ENCODE measurements around the gene FKTN. TPM values are rescaled to one million over a fixed set of nuclear protein-coding genes. Genes with fewer than 3 reads are reported as not detected.
"Not testable (repeated sequence)": the region's sequence is repeated elsewhere in the genome, so short reads cannot be mapped to it uniquely, and the experiment has no call there.

Gene FKTN
- 10 to 100 TPM; 11.0 to 12.8 TPM for total RNA-seq

GRCh38 chr9:105557804-105558610, at the start of gene FKTN:
Gene FKTN, plus strand, starts transcription at chr9:105558131. Its CDS starts 16,902 bp downstream, at chr9:105575033.
- Mint-ChIP-seq H3K4me1 (ENCODE audit: low read depth) (peaks cover 17% of the 10 kb centered on the region), H3K36me3 (ENCODE audit: low read depth) (peaks cover 16% of the 10 kb centered on the region), H3K27me3 (ENCODE audit: low read depth) (no peaks in the 10 kb centered on the region), H3K9me3 (ENCODE audit: insufficient read depth) (no peaks in the 10 kb centered on the region), H3K4me3 (peak within 1 kb of the TSS; percentile 94), H3K27ac (peak within 1 kb of the TSS; percentile 80)
- POLR2A ChIA-PET: interaction anchor here (0.6 kb wide), 1 partner anchor 152 kb away, joined by 4 read pairs; no protein-coding TSS in a partner anchor
- peak; percentile 86 for DNase-seq
- CTCF ChIA-PET: no interaction called here
- ATAC-seq: peak; percentile 98

DNA sequence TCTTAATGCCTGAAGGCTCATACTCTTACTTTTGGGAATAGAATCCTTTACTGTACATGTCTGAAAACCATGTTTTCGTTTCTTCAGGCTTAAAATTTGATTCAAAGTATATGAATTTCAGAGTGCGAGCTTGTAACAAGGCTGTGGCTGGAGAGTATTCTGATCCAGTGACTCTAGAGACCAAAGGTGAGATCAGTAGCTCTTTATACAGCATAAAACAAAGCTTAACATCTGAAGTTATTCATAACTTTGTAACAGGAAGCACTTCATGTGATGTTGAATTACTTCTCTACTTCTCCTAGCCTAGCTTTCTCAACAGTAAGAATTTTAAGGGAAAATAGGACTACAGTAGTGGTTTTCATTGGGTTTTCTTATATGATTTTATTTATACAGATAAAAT, 49.4 kb upstream of the FKTN start:
- H3K27ac Mint-ChIP-seq: no peak overlapping the region
- ChIA-PET CTCF (no interaction called here), POLR2A (no interaction called here)
- no peak overlapping the region for H3K4me3 Mint-ChIP-seq
- H3K36me3 Mint-ChIP-seq (ENCODE audit: low read depth): no peaks in the 10 kb centered on the region
- DNase-seq (no peak), ATAC-seq (no peak)
- H3K27me3 Mint-ChIP-seq (ENCODE audit: low read depth): no peaks in the 10 kb centered on the region
- no peaks in the 10 kb centered on the region for H3K9me3 Mint-ChIP-seq (ENCODE audit: insufficient read depth)
- H3K4me1 Mint-ChIP-seq (ENCODE audit: low read depth): peaks cover 1% of the 10 kb centered on the region

- H3K27me3 Mint-ChIP-seq (ENCODE audit: low read depth): no peaks in the 10 kb centered on the region
- no peak for DNase-seq
- POLR2A ChIA-PET: no interaction called here
- CTCF ChIA-PET: no interaction called here
- no peak overlapping the region for H3K27ac Mint-ChIP-seq
- H3K9me3 Mint-ChIP-seq (ENCODE audit: insufficient read depth): no peaks in the 10 kb centered on the region
- H3K4me1 Mint-ChIP-seq (ENCODE audit: low read depth): peaks cover 1% of the 10 kb centered on the region
- no peaks in the 10 kb centered on the region for H3K36me3 Mint-ChIP-seq (ENCODE audit: low read depth)
- no peak overlapping the region for H3K4me3 Mint-ChIP-seq
- no peak for ATAC-seq
Observed at GRCh38 chr9:105510024-105510423, 47.9 kb upstream of the FKTN start.

DNA sequence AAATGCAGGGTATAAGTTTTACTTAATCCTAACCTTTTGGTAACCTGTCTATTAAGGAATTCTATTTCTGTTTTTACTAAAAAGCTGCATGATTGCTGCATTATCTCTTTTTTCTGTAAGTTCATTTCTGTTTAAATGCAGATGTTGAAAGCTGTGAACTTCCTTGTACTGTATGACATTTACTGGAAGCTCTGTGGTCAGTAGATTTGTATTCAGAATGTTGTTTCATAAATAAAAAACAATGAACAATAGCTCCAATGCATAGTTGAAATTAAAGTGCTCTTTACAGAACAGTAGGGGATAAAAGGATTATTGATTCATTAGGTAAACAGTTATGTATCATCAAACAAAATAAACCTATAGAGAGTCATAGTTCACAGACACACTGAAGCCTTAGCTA, 46.5 kb upstream of the FKTN start:
- no peaks in the 10 kb centered on the region for H3K9me3 Mint-ChIP-seq (ENCODE audit: insufficient read depth)
- no peak overlapping the region for H3K27ac Mint-ChIP-seq
- no peaks in the 10 kb centered on the region for H3K27me3 Mint-ChIP-seq (ENCODE audit: low read depth)
- ChIA-PET CTCF (no interaction called here), POLR2A (no interaction called here)
- ATAC-seq (no peak), DNase-seq (no peak)
- no peaks in the 10 kb centered on the region for H3K36me3 Mint-ChIP-seq (ENCODE audit: low read depth)
- H3K4me1 Mint-ChIP-seq (ENCODE audit: low read depth): peaks cover 1% of the 10 kb centered on the region
- no peak overlapping the region for H3K4me3 Mint-ChIP-seq

GRCh38 chr9:105515811-105516413, 42.0 kb upstream of the FKTN start:
- CTCF ChIA-PET: no interaction called here
- no peak for ATAC-seq

DNA sequence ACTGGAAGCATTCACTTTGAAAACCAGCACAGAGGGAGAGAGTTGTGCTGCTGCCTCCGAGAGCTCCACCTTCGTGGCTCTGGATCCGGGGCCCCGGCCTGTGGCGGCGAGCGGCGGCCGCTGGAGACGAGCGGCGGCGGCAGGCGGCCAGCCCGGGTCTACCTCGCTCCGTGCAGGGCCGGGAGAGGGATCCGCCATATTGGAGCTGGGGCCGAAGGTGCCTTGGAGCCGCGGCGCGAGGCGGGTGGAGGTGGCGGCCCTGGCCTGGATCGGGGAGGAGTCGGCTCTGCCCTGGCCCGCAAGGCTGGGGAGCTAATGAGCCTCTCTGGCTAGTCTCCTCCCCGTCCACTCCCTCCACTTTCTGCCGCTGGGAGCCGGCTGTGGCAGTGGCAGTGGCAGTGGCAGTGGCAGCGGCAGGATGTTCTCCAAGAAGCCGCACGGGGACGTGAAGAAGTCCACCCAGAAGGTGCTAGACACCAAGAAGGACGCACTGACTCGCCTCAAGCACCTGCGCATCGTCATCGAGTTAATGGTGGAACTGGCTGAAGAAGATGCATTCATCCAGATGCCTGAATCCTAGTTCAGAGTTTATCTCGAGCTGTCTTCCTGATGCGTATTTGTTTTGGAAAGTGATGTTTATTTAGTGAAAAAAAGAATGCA, 38.1 kb upstream of the FKTN start:
- ATAC-seq: peak; percentile 98
- H3K4me1 Mint-ChIP-seq (ENCODE audit: low read depth); H3K36me3 Mint-ChIP-seq (ENCODE audit: low read depth); CTCF ChIA-PET; H3K27ac Mint-ChIP-seq; H3K4me3 Mint-ChIP-seq; H3K27me3 Mint-ChIP-seq (ENCODE audit: low read depth); H3K9me3 Mint-ChIP-seq (ENCODE audit: insufficient read depth); POLR2A ChIA-PET: not testable (repeated sequence)
- DNase-seq: peak; percentile 29

More at GRCh38 chr9:105515811-105516413, 42.0 kb upstream of the FKTN start:
- Mint-ChIP-seq H3K27ac (no peak overlapping the region), H3K4me3 (no peak overlapping the region), H3K36me3 (ENCODE audit: low read depth) (peaks cover 2% of the 10 kb centered on the region), H3K27me3 (ENCODE audit: low read depth) (no peaks in the 10 kb centered on the region), H3K9me3 (ENCODE audit: insufficient read depth) (no peaks in the 10 kb centered on the region), H3K4me1 (ENCODE audit: low read depth) (no peaks in the 10 kb centered on the region)
- POLR2A ChIA-PET: no interaction called here
- no peak for DNase-seq

GRCh38 chr9:105520992-105521391, 36.9 kb upstream of the FKTN start:
- H3K27me3 Mint-ChIP-seq (ENCODE audit: low read depth); ATAC-seq; POLR2A ChIA-PET; H3K9me3 Mint-ChIP-seq (ENCODE audit: insufficient read depth); CTCF ChIA-PET; H3K4me1 Mint-ChIP-seq (ENCODE audit: low read depth); H3K27ac Mint-ChIP-seq; H3K36me3 Mint-ChIP-seq (ENCODE audit: low read depth); DNase-seq; H3K4me3 Mint-ChIP-seq: not testable (repeated sequence)

- H3K27ac Mint-ChIP-seq; DNase-seq; H3K9me3 Mint-ChIP-seq (ENCODE audit: insufficient read depth); H3K4me3 Mint-ChIP-seq; H3K36me3 Mint-ChIP-seq (ENCODE audit: low read depth); POLR2A ChIA-PET; ATAC-seq; CTCF ChIA-PET; H3K27me3 Mint-ChIP-seq (ENCODE audit: low read depth); H3K4me1 Mint-ChIP-seq (ENCODE audit: low read depth): not testable (repeated sequence)
Observed at GRCh38 chr9:105522618-105523385, 35.1 kb upstream of the FKTN start.

DNA sequence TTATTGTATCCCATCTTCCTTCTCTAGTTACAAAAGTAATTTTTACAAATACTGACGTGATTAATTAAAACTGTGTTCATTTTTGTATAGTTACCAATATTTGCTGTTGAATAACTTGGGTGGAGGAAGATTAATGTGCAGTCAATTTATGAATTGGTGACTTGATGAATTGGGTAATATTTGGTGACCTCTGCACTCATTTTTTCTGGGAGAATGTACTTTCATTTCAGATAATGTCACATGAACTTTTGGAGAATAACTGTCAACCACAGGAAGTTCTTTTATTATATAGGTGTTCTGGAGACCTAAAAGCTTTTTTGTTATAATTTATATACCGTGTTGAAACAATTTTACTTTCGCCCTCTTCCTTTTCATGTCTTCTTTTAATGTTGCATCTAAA, 26.4 kb upstream of the FKTN start:
- H3K27me3 Mint-ChIP-seq (ENCODE audit: low read depth): no peaks in the 10 kb centered on the region
- ChIA-PET CTCF (interaction anchor here (0.8 to 1.2 kb wide), 2 partner anchors 20 to 187 kb away, joined by 3 to 4 read pairs; no protein-coding TSS in a partner anchor), POLR2A (no interaction called here)
- H3K4me1 Mint-ChIP-seq (ENCODE audit: low read depth): peaks cover 19% of the 10 kb centered on the region
- H3K9me3 Mint-ChIP-seq (ENCODE audit: insufficient read depth): no peaks in the 10 kb centered on the region
- H3K4me3 Mint-ChIP-seq: peak overlapping the region; percentile 4
- peaks cover 10% of the 10 kb centered on the region for H3K36me3 Mint-ChIP-seq (ENCODE audit: low read depth)
- no peak for ATAC-seq
- H3K27ac Mint-ChIP-seq: no peak overlapping the region
- DNase-seq: no peak

- ChIA-PET POLR2A (no interaction called here), CTCF (interaction anchor here (0.5 kb wide), 1 partner anchor 346 kb away, joined by 3 read pairs; no protein-coding TSS in a partner anchor)
- Mint-ChIP-seq H3K4me1 (ENCODE audit: low read depth) (peaks cover 13% of the 10 kb centered on the region), H3K27me3 (ENCODE audit: low read depth) (no peaks in the 10 kb centered on the region), H3K4me3 (no peak overlapping the region), H3K27ac (no peak overlapping the region), H3K9me3 (ENCODE audit: insufficient read depth) (no peaks in the 10 kb centered on the region), H3K36me3 (ENCODE audit: low read depth) (peaks cover 6% of the 10 kb centered on the region)
- no peak for ATAC-seq
- no peak for DNase-seq
Observed at GRCh38 chr9:105535920-105536668, 21.8 kb upstream of the FKTN start.

DNA sequence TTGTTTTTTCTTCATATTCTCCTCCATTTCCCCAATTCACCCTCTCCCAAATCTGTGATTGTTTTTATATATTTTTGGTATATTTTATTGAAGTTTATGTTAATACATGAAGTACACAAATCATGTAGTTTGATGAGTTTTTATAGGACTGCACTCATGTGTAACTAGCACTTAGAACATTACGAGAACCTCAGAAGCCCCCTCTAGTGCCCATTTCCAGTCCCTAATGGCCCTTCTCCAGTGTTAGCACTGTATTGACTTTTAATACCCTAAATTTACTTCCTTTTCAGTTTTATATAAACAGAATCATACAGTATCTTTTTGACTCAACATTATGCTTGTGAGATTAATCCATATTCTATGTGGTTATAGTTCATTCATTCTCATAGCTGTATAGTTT, 18.5 kb upstream of the FKTN start:
- ChIA-PET POLR2A (no interaction called here), CTCF (no interaction called here)
- H3K4me3 Mint-ChIP-seq: no peak overlapping the region
- no peaks in the 10 kb centered on the region for H3K27me3 Mint-ChIP-seq (ENCODE audit: low read depth)
- peaks cover 4% of the 10 kb centered on the region for H3K36me3 Mint-ChIP-seq (ENCODE audit: low read depth)
- no peak overlapping the region for H3K27ac Mint-ChIP-seq
- no peaks in the 10 kb centered on the region for H3K9me3 Mint-ChIP-seq (ENCODE audit: insufficient read depth)
- ATAC-seq (no peak), DNase-seq (no peak)
- H3K4me1 Mint-ChIP-seq (ENCODE audit: low read depth): no peaks in the 10 kb centered on the region
